Tibial nerve (tissue), 4 donors: ENCODE data around the gene TRIM65. TPM values are rescaled to one million over a fixed set of nuclear protein-coding genes. Genes with fewer than 3 reads are reported as not detected.

Source experiments
- DNase-seq, 2 donors: peaks; one replicate each; pipeline ENCODE4 v3.0.0-alpha.2; 2019; ENCODE audit warnings: low spot score in 2 of 2
- H3K27ac ChIP-seq, 4 donors: fragments of 200-600 bp; sonication (generic) in 3 of 4; one replicate each; pipeline ENCODE4 v1.5.1; 2017 to 2019; ENCODE audit warnings: mild to moderate bottlenecking in 1 of 4
- H3K27me3 ChIP-seq, 2 donors: fragments of 200-600 bp; sonication (generic) in 1 of 2; one replicate each; pipeline versions ENCODE4 v1.5.1 to v1.6.0; 2017 to 2019
- H3K36me3 ChIP-seq, 3 donors: fragments of 200-600 bp; sonication (generic); one replicate each; pipeline ENCODE4 v1.5.1; 2018 to 2019
- H3K4me1 ChIP-seq, 4 donors: fragments of 200-600 bp; sonication (generic) in 3 of 4; one replicate each; pipeline ENCODE4 v1.5.1; 2017 to 2019
- H3K4me3 ChIP-seq, 4 donors: fragments of 200-600 bp; sonication (generic) in 3 of 4; one replicate each; pipeline ENCODE4 v1.5.1; 2017 to 2019; ENCODE audit warnings: mild to moderate bottlenecking in 1 of 4, moderate library complexity in 1 of 4
- H3K9me3 ChIP-seq, 4 donors: fragments of 200-600 bp; sonication (generic) in 3 of 4; one replicate each; pipeline ENCODE4 v1.5.1; 2017 to 2019
- EP300 ChIP-seq, 2 donors: sonication (generic); formaldehyde crosslinking; IDR thresholded peaks; one replicate each; pipeline ENCODE4 v1.6.1; 2017; ENCODE audit warnings: antibody characterized with exemption in 2 of 2, mild to moderate bottlenecking in 1 of 2
- POLR2A ChIP-seq, 2 donors: fragments of 450-650 bp; IDR thresholded peaks; one replicate each; pipeline ENCODE4 v1.6.1; 2017; ENCODE audit warnings: antibody characterized with exemption in 2 of 2, mild to moderate bottlenecking in 2 of 2, moderate library complexity in 2 of 2
- WGBS, 2 donors: methylation state at CpG; one replicate each; pipeline ENCODE4 v1.1.5; 2018; 5-methylcytosine and 5-hydroxymethylcytosine counted together
- total RNA-seq, 4 donors: library from RNA; depleted of rRNA; stranded (reverse); fragments of >200 nt; gene quantifications; one replicate each; pipeline ENCODE4 v1.1.0, GENCODE V29; 2016
- TF ChIP-seq, protein P1 (sequence below), 5 experiments: fragments of 200-600 bp in 3 of 5; fragments of 450-650 bp in 2 of 5; sonication (generic) in 3 of 5; IDR thresholded peaks; one replicate each; pipeline ENCODE4 v1.5.1; 2016 to 2019; ENCODE audit warnings: antibody characterized with exemption in 5 of 5, mild to moderate bottlenecking in 3 of 5, moderate library complexity in 2 of 5

Gene TRIM65
- total RNA-seq, 4 donors from 2014 or later, result 40.2 to 68.1 (median 41.5) TPM

DNA sequence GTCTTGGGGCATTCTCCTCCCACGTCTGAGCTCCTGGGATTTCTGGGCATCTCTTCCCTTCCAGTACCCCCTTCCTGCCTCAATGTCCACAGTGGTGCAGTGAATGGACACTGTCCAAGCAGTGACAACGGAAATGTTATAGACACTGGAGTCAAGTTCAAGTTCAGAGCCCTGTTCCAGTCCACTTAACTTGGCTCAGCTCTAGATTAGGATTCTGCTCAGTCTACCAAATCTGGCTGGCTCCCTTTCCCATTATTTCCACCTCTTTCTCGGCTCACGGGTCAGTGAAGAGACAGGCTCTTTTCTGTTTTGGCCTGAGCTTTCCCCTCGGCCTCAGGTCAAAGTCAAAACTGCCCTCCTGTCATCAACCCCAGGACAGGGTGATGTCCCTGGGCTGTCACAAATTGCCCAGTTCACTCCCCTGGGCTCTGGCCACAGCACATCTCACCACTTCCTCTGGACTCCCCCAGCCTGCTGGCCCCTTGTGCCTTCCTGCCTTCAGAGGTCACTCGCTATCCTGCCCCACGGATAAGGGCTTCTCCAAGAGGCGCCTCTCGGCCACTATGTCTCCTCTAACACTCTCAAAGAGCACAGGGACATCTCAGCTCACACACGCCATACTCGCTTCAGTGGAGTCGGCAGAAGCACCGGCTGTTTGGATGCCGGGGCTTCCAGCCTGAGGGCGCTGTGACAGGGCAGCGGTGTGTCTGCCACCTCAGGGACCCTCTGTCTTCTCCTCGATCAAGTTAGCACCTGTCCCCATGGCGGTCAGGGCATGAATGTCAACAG, 25.6 kb upstream of the TRIM65 start:
- Histone ChIP-seq H3K27ac (no peak overlapping the region), H3K4me3 (no peak overlapping the region), H3K27me3 (no peaks in the 10 kb centered on the region), H3K4me1 (no peaks in the 10 kb centered on the region), H3K36me3 (peaks cover 0 to 99% (median 0%) of the 10 kb centered on the region in 3 donors), H3K9me3 (no peaks in the 10 kb centered on the region)
- TF ChIP-seq, protein P1, sequence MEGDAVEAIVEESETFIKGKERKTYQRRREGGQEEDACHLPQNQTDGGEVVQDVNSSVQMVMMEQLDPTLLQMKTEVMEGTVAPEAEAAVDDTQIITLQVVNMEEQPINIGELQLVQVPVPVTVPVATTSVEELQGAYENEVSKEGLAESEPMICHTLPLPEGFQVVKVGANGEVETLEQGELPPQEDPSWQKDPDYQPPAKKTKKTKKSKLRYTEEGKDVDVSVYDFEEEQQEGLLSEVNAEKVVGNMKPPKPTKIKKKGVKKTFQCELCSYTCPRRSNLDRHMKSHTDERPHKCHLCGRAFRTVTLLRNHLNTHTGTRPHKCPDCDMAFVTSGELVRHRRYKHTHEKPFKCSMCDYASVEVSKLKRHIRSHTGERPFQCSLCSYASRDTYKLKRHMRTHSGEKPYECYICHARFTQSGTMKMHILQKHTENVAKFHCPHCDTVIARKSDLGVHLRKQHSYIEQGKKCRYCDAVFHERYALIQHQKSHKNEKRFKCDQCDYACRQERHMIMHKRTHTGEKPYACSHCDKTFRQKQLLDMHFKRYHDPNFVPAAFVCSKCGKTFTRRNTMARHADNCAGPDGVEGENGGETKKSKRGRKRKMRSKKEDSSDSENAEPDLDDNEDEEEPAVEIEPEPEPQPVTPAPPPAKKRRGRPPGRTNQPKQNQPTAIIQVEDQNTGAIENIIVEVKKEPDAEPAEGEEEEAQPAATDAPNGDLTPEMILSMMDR (IDR thresholded peaks at IDR 0.05), result no peak
- TF ChIP-seq EP300 (IDR thresholded peaks at IDR 0.05) (no peak), POLR2A (IDR thresholded peaks at IDR 0.05) (no peak)
- DNase-seq, result no peak
- WGBS, 2 donors, result 78 to 81% methylated on average over 18 of the region's 18 CpGs

DNA sequence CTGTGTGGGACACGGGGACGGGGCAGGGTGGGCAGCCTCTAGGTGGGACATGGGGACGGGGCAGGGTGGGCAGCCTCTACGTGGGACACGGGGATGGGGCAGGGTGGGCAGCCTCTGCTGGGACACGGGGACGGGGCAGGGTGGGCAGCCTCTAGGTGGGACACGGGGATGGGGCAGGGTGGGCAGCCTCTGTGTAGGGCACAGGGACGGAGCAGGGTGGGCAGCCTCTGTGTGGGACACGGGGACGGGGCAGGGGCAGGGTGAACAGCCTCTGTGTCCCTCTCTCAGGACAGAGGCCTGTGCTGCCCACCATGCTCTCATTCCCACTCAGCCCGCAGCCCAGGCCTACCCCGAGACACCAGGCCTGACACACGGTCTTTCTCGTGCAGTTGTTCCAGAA, 24.8 kb upstream of the TRIM65 start:
- TF ChIP-seq POLR2A (IDR thresholded peaks at IDR 0.05) (no peak), EP300 (IDR thresholded peaks at IDR 0.05) (no peak)
- TF ChIP-seq, protein P1 (IDR thresholded peaks at IDR 0.05), result no peak
- no peaks in the 10 kb centered on the region for H3K27me3 ChIP-seq
- 88 to 92% methylated on average over 13 to 14 of the region's 15 CpGs for WGBS, 2 donors
- H3K4me1 ChIP-seq, result no peaks in the 10 kb centered on the region
- peaks cover 0 to 99% (median 0%) of the 10 kb centered on the region in 3 donors for H3K36me3 ChIP-seq
- no peak overlapping the region for H3K27ac ChIP-seq
- H3K4me3 ChIP-seq, result no peak overlapping the region
- no peaks in the 10 kb centered on the region for H3K9me3 ChIP-seq
- DNase-seq, result no peak

DNA sequence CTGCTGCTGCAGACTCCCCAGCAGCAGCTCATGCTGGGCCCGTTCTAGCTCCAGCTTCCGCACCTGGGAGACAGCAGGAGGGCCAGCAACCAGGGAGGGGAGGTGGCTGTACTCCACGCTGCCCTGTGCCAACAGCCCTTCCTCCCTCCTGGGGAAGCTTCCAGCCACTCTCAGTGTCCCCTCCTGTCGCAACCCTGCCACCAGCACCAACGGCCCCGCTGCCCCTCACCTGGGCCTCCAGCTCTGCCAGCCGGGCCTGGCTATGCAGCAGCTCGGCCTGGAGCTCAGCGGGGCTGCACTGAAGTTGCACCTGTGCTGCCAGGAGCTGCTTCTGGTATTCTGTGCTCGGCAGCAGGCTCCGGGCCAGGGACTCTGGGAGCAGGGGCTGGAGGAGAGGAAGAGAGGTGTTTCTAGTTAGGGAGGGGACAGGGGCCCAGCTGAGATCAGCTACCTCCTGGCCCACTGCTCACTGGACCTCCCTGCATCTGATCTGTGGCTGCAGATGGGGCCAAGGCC, 23.4 kb upstream of the TRIM65 start:
- TF ChIP-seq POLR2A (IDR thresholded peaks at IDR 0.05), result no peak
- TF ChIP-seq, protein P1 (IDR thresholded peaks at IDR 0.05), result no peak
- TF ChIP-seq EP300 (IDR thresholded peaks at IDR 0.05), result no peak
- 86 to 95% methylated on average over 8 to 11 of the region's 11 CpGs for WGBS, 2 donors
- no peaks in the 10 kb centered on the region for H3K27me3 ChIP-seq
- no peaks in the 10 kb centered on the region for H3K9me3 ChIP-seq
- no peak overlapping the region for H3K4me3 ChIP-seq
- H3K4me1 ChIP-seq, result no peaks in the 10 kb centered on the region
- peaks cover 0 to 87% (median 0%) of the 10 kb centered on the region in 3 donors for H3K36me3 ChIP-seq
- DNase-seq, result no peak
- no peak overlapping the region for H3K27ac ChIP-seq

DNA sequence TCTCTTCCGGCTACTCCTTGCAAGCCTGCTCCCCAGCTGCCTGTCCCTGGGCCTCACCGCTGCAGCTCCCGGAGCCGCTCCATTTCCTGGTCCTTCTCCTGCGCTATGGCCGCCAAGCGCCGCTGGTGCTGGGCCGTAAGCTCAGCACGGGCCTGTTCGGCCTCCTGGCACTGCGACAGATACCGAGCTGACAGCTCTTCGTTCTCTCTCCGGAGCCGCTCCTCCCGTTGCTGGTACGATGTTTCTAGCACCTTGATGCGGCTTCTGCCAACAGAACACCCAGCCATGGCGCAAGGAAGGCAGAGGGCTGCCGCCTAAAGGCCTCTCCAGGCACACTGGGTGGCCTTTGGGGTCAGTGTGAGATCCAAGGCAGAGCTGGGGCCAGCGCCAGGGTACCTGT, 22.9 kb upstream of the TRIM65 start:
- Histone ChIP-seq H3K27me3 (no peaks in the 10 kb centered on the region), H3K9me3 (no peaks in the 10 kb centered on the region), H3K4me3 (no peak overlapping the region), H3K36me3 (peaks cover 0 to 87% (median 0%) of the 10 kb centered on the region in 3 donors), H3K4me1 (no peaks in the 10 kb centered on the region), H3K27ac (no peak overlapping the region)
- 94 to 95% methylated on average over 21 to 22 of the region's 22 CpGs for whole genome bisulfite sequencing, 2 donors
- TF ChIP-seq POLR2A (IDR thresholded peaks at IDR 0.05) (no peak), EP300 (IDR thresholded peaks at IDR 0.05) (no peak)
- TF ChIP-seq, protein P1 (IDR thresholded peaks at IDR 0.05), result no peak
- DNase-seq, result no peak

DNA sequence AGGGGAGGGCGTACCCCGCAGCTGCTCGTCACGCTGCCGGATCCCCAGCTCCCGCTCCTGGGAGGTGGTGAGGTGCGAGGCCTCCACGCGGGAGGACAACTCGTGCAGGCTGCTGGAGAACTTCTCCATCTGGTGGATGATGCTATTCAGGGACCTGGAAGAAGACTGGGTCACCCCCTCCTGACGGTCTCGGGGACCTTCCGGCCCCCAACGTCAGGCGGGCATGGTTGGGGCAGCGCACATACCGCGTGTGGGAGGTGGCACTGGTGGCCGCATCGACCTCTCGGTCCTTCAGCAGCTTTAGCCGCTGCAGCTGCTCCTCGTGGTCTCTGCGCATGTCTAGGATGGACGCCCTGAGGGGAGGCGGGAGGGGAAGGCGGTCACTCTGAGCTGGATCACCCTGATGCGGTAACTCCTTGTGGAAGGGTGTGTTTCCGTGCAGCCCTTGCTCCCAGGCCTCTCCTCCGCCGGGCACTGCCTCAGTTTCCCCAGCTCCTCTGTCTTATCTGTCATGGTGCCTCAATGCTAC, 21.2 kb upstream of the TRIM65 start:
- H3K36me3 ChIP-seq, result peaks cover 0 to 84% (median 0%) of the 10 kb centered on the region in 3 donors

More for the DNA sequence above, 21.2 kb upstream of the TRIM65 start:
- no peaks in the 10 kb centered on the region for H3K9me3 ChIP-seq
- no peak overlapping the region for H3K27ac ChIP-seq
- H3K4me3 ChIP-seq, result no peak overlapping the region
- DNase-seq, result no peak
- TF ChIP-seq, protein P1 (IDR thresholded peaks at IDR 0.05), result no peak
- TF ChIP-seq EP300 (IDR thresholded peaks at IDR 0.05), result no peak
- no peak for TF ChIP-seq POLR2A (IDR thresholded peaks at IDR 0.05)
- WGBS, 2 donors, result 90 to 94% methylated on average over 21 to 31 of the region's 31 CpGs
- no peaks in the 10 kb centered on the region for H3K4me1 ChIP-seq
- no peaks in the 10 kb centered on the region for H3K27me3 ChIP-seq
